Endothelial cell of umbilical vein (primary cell): ENCODE data around the gene SIRPA.

Source experiments
- EZH2 ChIP-seq: IDR thresholded peaks from 2 replicates; pipeline ENCODE4 v1.6.1; 2012; ENCODE audit warnings: borderline replicate concordance, low read depth, mild to moderate bottlenecking, moderate library complexity, low read length, inconsistent platforms; ENCODE audit not compliant: severe bottlenecking
- FOS ChIP-seq: IDR thresholded peaks from 2 replicates; pipeline ENCODE4 v1.6.1; 2011; ENCODE audit warnings: mild to moderate bottlenecking, low read length, moderate library complexity, borderline replicate concordance; ENCODE audit not compliant: insufficient read depth
- GATA2 ChIP-seq: IDR thresholded peaks from 2 replicates; pipeline ENCODE4 v1.7.0; 2011; ENCODE audit warnings: low read depth, mild to moderate bottlenecking, moderate library complexity, mixed read lengths, low read length; ENCODE audit not compliant: insufficient read length, insufficient read depth
- JUN ChIP-seq: IDR thresholded peaks from 2 replicates; pipeline ENCODE4 v1.6.1; 2011; ENCODE audit warnings: borderline replicate concordance, low read depth; ENCODE audit not compliant: insufficient read length, insufficient read depth
- MYC ChIP-seq: IDR thresholded peaks from one replicate; pipeline ENCODE4 v1.6.1; 2011; ENCODE audit warnings: mild to moderate bottlenecking, low read depth, low read length
- POLR2A ChIP-seq: IDR thresholded peaks from 2 replicates; pipeline ENCODE4 v1.6.1; 2012; ENCODE audit warnings: low read depth, mild to moderate bottlenecking, control low read depth, low read length
- POLR2AphosphoS5 ChIP-seq: IDR thresholded peaks from 2 replicates; pipeline ENCODE4 v1.6.1; 2012; ENCODE audit warnings: low read depth, mild to moderate bottlenecking, control low read depth, low read length, moderate library complexity; ENCODE audit not compliant: insufficient read depth
- TF ChIP-seq, protein P1 (sequence below): IDR thresholded peaks from 2 replicates; pipeline ENCODE4 v1.6.1; 2011; ENCODE audit not compliant: insufficient read depth, insufficient read length
- TF ChIP-seq, protein P2 (sequence below), 2 donors: IDR thresholded peaks; 1 replicate in 1 of 2; 2 replicates in 1 of 2; pipeline ENCODE4 v1.5.1; 2011; ENCODE audit warnings: low read length in 2 of 2, mild to moderate bottlenecking in 2 of 2, moderate library complexity in 2 of 2, control low read depth in 1 of 2, inconsistent platforms in 1 of 2, low read depth in 1 of 2; ENCODE audit not compliant: insufficient read depth in 1 of 2; ENCODE audit errors: extremely low read depth in 1 of 2

DNA sequence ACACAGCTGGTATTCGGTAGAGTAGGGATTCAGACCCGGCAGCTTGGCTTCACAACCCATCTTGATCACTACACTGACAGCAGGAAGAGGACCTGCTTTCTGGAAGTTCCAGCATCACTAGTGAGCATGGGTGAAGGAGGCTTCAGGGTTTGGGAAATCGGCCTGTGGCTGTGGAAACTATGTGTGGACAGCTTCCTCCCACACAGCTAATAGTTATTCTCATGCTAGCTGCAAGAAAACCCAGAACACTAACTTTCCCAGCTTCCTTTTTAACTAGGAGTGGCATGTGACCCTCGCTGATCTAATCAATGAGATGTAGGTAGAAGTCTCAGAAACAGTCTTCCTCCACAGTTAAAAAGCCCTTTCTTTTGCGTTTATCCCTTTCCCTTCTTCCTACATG is 36.3 kb upstream of the SIRPA start:
- TF ChIP-seq, protein P1, sequence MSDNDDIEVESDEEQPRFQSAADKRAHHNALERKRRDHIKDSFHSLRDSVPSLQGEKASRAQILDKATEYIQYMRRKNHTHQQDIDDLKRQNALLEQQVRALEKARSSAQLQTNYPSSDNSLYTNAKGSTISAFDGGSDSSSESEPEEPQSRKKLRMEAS = no peak
- TF ChIP-seq JUN = no peak
- TF ChIP-seq EZH2 = no peak
- TF ChIP-seq, protein P2, sequence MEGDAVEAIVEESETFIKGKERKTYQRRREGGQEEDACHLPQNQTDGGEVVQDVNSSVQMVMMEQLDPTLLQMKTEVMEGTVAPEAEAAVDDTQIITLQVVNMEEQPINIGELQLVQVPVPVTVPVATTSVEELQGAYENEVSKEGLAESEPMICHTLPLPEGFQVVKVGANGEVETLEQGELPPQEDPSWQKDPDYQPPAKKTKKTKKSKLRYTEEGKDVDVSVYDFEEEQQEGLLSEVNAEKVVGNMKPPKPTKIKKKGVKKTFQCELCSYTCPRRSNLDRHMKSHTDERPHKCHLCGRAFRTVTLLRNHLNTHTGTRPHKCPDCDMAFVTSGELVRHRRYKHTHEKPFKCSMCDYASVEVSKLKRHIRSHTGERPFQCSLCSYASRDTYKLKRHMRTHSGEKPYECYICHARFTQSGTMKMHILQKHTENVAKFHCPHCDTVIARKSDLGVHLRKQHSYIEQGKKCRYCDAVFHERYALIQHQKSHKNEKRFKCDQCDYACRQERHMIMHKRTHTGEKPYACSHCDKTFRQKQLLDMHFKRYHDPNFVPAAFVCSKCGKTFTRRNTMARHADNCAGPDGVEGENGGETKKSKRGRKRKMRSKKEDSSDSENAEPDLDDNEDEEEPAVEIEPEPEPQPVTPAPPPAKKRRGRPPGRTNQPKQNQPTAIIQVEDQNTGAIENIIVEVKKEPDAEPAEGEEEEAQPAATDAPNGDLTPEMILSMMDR (IDR thresholded peaks at IDR 0.05; ENCODE audit: extremely low read depth in 1 of 2, insufficient read depth in 1 of 2, low read depth in 1 of 2, low read length in 2 of 2) = no peak
- TF ChIP-seq FOS = no peak
- no peak for TF ChIP-seq POLR2AphosphoS5
- TF ChIP-seq MYC = no peak
- TF ChIP-seq POLR2A = no peak
- no peak for TF ChIP-seq GATA2
